Fibroblast of skin of left biceps (primary cell): ENCODE results near the gene OR2B6.
"Not testable (repeated sequence)": the region's sequence is repeated elsewhere in the genome, so short reads cannot be mapped to it uniquely, and the experiment has no call there.

ENCODE experiments used
- DNase-seq, 2 experiments: peaks; one replicate each; pipeline ENCODE4 v3.0.0-alpha.2; 2013; ENCODE audit warnings: low read depth in 2 of 2

The OR2B6 gene

DNA sequence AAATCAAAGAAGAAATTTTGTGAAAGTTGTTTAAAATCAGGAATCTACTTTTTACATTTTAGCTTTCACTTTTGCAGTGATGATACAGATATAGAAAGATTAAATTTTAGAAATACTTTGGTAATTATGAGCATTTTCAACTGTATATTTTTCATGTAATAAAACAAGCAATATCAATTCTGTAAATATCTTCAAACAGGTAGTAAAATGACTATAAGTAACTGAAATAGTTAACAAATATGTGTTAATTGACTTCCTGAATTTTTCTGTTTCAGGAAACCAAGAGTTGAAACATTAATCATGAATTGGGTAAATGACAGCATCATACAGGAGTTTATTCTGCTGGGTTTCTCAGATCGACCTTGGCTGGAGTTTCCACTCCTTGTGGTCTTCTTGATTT is at the start of gene OR2B6:
TSS of gene OR2B6 (plus strand) at position 301 of the 400 bp plus-strand sequence. CDS start at position 301, 0 bp downstream.
- DNase-seq, result no peak

DNA sequence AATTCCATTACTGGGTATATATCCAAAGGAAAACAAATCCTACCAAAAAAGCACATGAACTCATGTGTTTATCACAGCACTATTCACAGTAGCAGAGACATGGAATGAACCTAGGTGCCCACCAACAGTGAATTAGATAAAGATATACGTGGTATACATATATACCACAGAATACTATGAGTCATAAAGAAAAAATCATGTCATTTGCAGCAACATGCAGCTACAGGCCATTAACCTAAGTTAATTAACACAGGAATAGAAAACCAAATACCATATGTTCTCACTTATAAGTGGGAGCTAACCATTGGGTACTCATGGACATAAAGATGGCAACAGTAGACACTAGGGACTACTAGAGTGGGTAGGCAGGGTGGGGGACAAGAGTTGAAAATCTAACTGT is 49.0 kb upstream of the OR2B6 start:
- no peak for DNase-seq

DNA sequence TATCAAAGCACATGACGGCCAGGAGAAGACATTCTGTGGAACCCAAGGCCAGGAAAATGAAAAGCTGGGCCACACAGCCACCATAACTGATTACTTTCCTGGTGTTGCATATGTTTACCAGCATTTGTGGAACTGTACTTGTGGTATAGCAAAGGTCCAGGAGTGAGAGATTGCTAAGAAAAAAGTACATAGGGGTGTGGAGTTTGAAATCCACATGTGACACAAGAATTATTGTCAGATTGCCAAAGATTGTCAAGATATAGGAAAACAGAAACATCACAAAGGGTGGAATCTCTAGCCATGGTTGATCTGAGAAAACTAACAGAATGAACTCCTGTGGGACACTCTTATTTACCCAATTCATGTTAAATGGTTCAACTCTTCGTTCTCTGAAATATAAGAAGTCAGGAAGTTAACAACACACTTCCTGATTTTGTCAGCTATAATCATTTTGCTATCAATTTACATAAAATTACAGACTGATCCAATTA is 45.0 kb upstream of the OR2B6 start, which contains the start of gene OR2B2:
TSS of gene OR2B2 (minus strand) at position 441 of the 491 bp plus-strand sequence. CDS start at position 364, 77 bp downstream.
- DNase-seq, result no peak

DNA sequence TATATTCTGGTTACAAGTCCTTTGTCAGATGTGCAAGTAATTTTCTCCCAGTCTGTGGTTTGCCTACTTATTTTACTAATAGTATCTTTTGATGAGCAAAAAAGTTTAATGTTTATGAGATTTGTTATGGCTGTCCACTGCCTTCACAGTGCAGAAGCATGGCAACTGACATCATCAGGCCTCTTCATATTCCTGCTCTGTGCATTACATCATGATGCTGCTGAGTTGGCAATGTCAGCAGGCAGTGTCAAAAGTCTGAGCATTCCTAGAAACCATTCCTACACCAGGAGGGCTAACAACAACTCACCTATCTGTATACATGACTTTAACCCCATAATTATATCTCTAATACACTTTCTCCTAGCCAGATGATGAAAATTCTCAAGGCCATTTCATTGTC is 34.1 kb upstream of the OR2B6 start:
- no peak for DNase-seq

DNA sequence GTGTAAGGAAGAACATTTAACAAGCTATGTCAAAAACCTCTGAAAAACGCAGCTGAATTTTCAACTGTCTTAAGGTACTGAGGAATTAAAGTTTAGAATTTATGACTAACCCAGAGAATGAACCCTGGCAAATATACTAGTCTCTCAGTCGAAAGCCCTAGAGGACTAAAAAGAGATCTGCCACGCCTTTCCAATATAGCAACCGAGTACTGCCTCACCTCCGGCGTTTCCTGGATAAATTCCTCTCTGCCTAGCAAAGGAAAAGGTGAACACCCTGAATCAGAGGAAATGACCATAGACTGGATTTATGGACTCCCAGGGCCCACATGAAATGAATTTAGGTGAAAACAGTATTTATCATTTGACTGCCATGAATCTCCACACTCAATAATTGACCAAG is 32.9 kb upstream of the OR2B6 start:
- DNase-seq, result no peak

DNA sequence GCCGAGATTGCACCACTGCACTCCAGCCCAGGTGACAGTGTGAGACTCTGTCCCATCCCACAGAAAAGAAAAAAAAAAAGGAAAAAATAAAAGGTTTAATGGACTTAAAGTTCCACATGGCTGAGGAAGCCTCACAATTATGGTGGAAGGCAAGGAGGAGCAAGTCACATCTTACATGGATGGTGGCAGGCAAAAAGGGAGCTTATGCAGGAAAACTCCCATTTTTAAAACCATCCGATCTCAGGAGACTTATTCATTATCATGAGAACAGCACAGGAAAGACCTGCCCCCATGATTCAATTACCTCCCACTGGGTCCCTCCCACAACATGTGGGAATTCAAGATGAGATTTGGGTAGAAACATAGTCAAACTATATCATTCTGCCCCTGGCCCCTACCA is 29.0 kb upstream of the OR2B6 start:
- DNase-seq, result not testable (repeated sequence)

DNA sequence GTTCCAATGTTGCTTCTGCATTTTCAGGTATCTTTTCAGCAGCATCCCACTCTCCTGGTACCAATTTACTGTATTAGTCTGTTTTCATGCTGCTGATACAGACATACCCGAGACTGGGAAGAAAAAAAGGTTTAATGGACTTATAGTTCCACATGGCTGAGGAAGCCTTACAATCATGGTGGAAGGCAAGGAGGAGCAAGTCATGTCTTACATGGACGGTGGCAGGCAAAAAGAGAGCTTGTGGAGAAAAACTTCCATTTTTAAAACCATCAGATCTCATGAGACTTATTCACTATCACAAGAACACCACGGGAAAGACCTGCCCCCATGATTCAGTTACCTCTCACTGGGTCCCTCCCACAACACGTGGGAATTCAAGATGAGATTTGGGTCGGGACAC is 27.1 kb upstream of the OR2B6 start:
- DNase-seq, result not testable (repeated sequence)

DNA sequence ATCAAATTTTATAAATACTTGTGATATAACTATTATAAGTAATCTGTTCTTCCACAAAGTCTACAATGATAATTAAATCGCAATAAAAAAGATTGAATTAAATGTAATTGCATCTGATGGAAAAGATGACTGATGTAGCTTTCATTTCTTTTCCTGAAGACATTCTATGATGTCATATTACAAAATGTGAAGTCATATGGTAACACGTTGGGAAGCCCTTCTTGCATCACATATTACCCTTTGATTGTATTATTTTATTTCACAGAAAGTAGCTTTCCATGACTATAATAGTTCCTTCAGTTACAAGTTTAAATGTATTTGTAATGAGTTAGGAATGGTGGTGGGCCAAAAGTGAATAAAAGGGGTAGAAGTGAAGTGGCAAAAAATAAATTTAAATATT is 25.8 kb upstream of the OR2B6 start:
- DNase-seq, result no peak

DNA sequence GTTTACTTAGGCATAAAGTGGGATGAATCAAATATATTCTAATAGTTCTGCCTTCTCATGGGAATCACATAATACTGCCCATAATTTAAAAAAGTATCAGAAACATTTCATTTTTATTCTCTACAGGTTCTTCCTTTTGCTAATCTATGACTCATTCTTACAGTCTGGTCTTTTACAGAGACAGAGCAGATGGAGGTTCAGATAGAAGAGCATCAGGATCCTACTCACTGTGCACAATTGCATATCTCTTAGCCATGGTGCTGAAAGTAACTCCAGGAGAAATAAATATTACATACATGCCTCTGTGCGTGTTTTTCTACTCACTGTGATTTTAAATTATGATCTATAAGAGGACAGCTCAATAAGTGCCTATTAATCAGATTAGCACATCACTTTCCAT is 16.3 kb upstream of the OR2B6 start:
- DNase-seq, result no peak

DNA sequence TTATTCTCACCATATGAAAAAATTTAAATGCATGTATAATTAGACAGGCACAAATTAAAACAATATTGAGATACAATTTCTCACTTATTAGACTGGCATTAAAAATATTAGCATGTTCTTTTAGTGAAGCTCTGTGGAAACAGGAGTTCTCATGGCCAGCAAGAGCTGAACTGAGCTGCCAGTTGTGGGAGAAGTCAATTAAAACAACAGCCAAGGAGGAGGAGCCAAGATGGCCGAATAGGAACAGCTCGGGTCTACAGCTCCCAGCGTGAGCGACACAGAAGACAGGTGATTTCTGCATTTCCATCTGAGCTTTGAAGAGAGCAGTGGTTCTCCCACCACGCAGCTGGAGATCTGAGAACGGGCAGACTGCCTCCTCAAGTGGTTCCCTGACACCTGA is 14.0 kb upstream of the OR2B6 start:
- DNase-seq, result not testable (repeated sequence)

DNA sequence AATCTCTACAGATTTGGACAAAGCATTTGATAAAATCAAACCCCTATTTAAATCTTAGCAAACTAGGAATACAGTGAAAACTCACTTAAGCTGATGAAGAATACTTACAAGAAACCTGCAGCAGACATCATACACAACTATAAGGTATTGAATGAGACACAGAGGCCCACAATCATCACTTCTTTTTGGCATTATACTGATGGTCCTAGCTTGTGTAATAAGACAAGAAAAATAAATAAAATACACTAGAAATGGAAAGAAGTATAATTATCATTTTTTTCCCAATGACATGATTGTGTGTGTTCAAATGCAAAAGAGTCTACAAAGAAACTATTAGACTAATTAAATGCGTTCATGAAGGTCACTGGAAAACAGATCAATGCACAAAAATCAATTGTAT is 8.8 kb upstream of the OR2B6 start:
- no peak for DNase-seq

DNA sequence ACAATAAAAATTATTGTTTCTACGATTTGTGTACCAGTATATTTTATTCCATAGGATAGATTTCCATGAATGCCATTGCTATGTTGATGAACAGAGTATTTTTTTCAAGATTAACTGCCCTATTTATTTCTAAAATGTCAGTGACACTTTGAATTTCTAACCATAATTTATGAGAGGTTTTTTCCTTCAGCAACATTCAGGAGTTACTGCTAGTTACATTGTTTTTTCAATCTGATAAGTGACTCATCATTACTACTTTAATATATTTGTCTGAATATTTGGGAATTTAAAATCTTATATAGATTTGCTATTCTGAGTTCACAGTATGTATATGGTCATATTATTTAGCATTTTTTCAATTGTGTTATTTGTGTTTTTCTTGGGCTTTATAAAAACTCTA is 6.0 kb upstream of the OR2B6 start:
- DNase-seq, result no peak

DNA sequence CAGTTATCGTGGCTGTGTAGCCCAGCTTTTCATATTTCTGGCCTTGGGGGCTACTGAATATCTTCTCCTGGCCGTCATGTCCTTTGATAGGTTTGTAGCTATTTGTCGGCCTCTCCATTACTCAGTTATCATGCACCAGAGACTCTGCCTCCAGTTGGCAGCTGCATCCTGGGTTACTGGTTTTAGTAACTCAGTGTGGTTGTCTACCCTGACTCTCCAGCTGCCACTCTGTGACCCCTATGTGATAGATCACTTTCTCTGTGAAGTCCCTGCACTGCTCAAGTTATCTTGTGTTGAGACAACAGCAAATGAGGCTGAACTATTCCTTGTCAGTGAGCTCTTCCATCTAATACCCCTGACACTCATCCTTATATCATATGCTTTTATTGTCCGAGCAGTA is 475 bp downstream of the OR2B6 start:
- no peak for DNase-seq

DNA sequence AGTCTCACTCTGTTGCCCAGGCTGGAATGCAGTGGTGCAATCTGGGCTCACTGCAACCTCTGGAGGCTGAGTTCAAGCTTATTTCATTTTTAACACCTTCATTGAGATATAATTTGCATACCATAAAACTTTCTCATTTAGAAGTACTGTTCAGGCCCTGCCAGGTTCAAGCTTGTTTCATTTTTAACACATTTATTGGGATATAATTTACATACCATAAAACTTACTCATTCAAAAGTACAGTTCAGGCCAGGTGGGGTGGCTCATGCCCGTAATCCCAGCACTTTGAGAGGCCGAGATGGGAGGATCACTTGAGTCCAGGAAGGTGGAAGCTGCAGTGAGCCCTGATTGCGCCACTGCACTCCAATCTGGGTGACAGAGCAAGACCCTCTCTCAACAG is 5.5 kb downstream of the OR2B6 start:
- DNase-seq, result no peak

DNA sequence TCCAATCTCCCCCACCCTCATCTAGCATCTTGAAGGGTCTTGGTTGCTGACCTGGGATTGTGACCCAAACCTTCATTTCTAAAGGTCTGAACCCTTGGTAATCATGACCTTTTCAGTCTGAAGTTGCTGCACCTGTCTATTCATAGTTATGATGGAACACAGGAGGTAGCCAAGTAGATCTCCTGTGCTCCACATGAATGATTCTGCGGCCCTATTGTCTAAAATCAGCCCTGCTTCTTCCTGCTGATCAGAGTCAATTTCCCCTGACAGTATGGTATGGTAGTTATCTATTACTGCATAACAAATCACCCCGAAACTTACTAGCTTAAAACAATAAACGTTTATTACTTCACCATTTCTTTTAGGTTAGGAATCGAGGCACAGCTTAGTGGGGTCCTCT is 9.0 kb downstream of the OR2B6 start:
- DNase-seq, result no peak

DNA sequence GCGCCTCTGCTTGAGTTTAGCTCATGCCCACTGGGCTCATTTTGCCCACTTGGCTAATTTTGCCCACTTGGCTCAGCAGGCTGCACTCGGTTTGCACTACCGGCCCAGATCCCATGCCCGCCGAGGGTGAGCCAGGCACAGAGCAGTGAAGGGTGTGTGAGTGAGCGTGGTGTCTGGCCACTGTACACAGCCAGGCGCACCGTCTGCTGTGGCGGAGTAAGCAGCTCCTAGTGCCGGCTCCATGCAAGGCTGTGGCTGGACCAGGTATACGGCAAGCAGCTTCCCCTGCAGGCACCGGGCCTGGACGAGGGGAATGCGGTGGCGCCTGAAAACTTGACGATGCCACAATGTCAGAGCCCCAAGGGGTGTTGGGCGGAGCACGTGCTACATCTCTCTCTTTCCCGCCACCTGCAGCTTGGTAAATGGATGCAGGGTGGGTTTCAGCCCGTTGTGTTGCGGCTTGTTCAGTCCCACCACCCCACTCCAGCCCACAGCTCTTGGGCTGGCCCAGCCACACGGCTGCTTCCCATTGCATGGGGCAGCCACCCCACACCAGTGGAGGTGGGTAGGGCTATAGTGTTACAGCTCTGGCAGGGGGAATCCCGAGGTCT is 9.9 kb downstream of the OR2B6 start:
- no peak for DNase-seq

DNA sequence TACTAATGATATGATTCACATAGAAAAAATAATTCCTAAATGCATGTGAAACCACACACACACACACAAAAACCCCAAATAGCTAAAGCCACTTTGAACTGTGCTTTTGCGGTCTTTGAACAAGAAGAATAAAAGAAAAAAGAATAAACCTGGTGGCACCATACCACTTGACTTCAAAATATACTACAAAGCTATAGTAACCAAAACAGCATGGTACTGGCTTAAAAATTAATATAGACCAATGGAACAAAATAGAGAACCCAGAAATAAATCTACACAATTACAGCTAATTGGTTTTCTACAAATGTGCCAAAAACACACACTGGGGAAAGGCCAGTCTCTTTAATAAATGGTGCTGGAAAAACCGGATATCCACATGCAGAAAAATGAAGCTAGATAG is 13.4 kb downstream of the OR2B6 start:
- DNase-seq, result no peak

DNA sequence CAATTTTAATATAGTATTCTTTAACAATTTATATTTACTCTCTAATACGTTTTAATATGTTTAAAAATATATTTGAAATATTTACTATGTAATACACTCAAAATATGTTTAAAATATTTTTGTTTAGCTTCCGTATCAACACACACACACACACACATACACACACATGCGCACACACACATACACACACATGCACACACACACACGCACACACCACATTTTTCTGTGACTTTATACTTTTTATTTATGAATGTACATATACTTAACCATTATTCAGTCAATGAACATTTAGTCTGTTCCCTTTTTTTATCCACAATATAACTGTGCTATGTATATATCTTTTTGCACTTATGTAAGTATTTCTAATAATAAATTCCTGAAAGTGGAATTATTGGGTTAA is 15.7 kb downstream of the OR2B6 start:
- DNase-seq, result no peak

DNA sequence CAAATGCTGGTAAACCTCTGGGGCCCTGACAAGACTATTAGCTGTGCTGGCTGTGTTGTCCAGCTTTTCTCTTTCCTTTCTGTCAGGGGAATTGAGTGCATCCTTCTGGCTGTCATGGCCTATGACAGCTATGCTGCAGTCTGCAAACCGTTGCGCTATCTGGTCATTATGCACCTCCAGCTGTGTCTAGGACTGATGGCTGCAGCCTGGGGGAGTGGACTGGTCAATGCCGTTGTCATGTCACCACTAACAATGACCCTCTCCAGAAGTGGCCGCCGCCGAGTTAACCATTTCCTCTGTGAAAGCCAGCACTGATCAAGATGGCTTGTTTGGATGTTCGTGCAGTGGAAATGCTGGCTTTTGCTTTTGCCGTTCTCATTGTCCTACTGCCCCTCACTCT is 20.3 kb downstream of the OR2B6 start:
- DNase-seq, result no peak

DNA sequence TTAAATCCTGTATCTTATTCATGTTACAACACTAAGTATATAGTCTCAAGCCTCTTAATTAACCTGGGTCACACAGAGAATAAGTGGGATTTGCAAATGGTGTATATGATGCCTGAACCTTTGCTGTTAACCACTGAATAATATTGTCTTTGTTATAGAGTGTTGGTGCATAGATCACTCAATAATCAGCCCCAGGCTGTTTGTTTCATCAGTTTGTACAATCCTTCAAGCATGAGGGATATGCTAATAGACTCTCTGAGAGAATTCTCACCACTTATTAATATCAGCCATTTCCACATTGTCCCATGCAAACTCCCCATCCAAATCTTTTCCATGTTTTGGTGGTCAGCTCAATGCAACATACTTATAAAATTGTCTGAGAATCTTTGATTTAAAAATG is 21.7 kb downstream of the OR2B6 start:
- DNase-seq, result no peak

DNA sequence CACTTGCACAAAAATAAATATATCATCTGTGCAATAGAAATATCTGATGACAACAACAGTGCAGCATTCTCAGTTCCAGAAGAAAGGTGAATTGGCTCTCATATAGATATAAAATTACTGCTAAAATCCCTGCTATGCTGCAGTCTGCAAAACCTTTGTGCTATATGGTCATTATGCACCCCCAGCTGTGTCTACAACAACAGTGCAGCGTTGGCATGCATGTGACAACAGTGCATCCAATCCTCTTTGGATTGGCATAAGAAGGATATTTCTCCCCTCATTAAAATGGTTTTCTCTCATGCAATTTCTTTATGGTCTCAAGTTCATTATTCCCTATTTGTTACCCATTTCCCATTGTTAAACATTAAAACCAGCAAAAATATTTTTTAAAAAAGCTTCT is 23.1 kb downstream of the OR2B6 start:
- no peak for DNase-seq

DNA sequence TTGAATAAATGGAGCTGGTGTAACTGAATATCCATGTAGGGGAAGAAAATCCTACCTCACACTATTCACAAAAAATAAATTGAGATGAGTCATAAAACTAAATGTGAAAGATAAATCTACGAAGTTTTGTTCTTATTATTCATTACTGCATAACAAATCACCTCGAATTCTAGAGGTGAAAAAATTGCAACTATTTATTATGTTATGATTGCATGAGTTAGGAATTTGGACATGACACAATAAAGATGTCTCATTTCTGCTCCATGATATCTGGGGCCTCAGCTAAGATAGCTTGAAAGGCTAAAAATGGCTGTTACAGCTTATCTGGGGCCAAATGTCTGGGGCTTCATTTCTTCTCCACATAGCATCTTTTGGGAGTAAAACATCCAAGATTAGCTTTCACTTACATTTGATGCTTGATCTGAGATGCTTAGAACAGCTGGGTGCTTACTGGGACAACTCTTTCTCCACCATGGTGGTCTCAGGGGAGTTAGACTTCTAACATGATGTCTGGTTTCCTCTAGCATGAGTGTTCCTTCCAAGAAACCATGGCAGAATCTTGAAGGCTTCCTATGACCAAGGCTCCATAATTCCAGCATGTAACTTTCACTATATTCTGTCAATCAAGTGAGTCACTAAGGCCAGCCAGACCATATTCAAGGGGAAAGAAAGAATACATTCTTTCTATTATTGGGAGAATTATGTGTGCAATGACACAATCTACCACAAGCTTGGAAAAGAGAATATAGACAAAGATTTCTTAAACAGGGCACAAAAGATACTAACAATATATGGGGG is 30.1 kb downstream of the OR2B6 start:
- no peak for DNase-seq

DNA sequence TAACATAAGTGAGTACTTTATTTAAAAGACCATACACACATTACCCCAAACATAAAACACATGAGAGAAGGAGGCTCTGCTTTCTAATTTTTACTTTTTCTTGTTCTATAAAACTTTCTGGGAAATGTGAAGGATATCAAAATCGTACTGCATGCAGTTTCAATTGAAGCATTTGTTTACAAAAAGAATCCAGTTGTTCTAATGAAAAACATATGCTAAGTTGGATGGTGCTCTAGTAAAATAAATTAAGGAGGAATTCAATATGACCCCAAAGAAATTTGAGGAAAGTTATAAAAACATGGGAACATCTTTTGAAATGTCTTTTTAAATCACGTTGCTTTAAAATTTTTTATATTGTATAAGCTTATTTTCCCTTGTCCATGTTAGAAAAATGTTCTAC is 37.6 kb downstream of the OR2B6 start:
- no peak for DNase-seq
